SK-N-MC (cell line): ENCODE data around the gene FAAP20.
A peak's percentile ranks its signal among the peaks of the same experiment; 100 is the strongest.

Experiments used
- DNase-seq: peaks from one replicate; pipeline ENCODE4 v3.0.0-alpha.2; 2011; ENCODE audit warnings: low read depth, low spot score
- H3K27ac ChIP-seq: fragments of 200-600 bp; sonication (generic); 2 replicates; pipeline ENCODE4 v1.5.1; 2016; ENCODE audit warnings: mixed run types
- H3K36me3 ChIP-seq: fragments of 200-600 bp; sonication (generic); 2 replicates; pipeline ENCODE4 v1.6.1; 2017; ENCODE audit warnings: antibody characterized with exemption, low read length, mixed read lengths; ENCODE audit not compliant: insufficient read depth
- H3K4me3 ChIP-seq: fragments of 200-600 bp; sonication (generic); 2 replicates; pipeline ENCODE4 v1.5.1; 2016
- H3K9ac ChIP-seq: fragments of 200-600 bp; sonication (generic); 2 replicates; pipeline ENCODE4 v1.8.0; 2017; ENCODE audit warnings: mixed run types, mixed read lengths; ENCODE audit not compliant: insufficient read length
- H3K9me3 ChIP-seq: fragments of 200-600 bp; sonication (generic); 2 replicates; pipeline ENCODE4 v1.6.1; 2017; ENCODE audit warnings: low read depth, mild to moderate bottlenecking, antibody characterized with exemption, low read length, moderate library complexity, mixed read lengths
- EZH2 ChIP-seq: fragments of 200-600 bp; sonication (generic); IDR thresholded peaks from one replicate; pipeline ENCODE4 v1.6.1; 2017; ENCODE audit warnings: antibody characterized with exemption
- FOXP2 ChIP-seq: optimal IDR thresholded peaks from 2 replicates; pipeline ENCODE3; 2011; ENCODE audit warnings: mild to moderate bottlenecking, moderate library complexity; ENCODE audit not compliant: insufficient read depth; ENCODE audit errors: extremely low read length, control extremely low read depth
- POLR2AphosphoS5 ChIP-seq: IDR thresholded peaks from 2 replicates; pipeline ENCODE4 v1.6.1; 2012; ENCODE audit warnings: mild to moderate bottlenecking, low read depth, low read length, borderline replicate concordance

Gene FAAP20

DNA sequence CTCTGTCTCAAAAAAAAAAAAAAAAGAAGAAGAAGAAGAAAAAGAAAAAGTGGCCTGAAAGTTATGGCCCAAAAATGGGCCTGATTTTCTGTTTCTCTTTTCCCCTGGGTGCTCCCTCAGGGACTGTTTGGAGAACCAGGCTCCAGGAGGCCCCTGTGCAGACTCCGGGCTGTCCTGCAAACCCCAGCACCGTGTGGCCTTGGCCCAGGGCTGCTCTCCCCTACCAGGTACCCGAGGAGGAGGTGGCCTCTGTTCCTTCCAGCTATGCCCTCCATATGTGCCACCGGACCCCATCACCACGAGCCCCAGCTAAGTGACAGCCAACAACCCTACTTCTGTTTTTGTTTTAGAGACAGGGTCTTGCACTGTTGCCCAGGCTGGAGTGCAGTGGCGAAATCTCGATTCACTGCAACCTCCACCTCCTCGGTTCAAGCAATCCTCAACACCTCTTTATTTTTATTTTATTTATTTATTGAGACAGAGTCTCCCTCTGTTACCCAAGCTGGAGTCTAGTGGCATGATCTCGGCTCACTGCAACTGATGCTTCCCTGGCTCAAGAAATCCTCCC lies 7.5 kb upstream of the FAAP20 start:
- H3K27ac ChIP-seq, result no peak overlapping the region
- no peaks in the 10 kb centered on the region for H3K36me3 ChIP-seq
- H3K9me3 ChIP-seq, result no peaks in the 10 kb centered on the region
- no peak overlapping the region for H3K4me3 ChIP-seq
- no peak for TF ChIP-seq POLR2AphosphoS5
- no peak for TF ChIP-seq EZH2
- no peak for TF ChIP-seq FOXP2
- no peak for DNase-seq
- H3K9ac ChIP-seq, result no peak overlapping the region

DNA sequence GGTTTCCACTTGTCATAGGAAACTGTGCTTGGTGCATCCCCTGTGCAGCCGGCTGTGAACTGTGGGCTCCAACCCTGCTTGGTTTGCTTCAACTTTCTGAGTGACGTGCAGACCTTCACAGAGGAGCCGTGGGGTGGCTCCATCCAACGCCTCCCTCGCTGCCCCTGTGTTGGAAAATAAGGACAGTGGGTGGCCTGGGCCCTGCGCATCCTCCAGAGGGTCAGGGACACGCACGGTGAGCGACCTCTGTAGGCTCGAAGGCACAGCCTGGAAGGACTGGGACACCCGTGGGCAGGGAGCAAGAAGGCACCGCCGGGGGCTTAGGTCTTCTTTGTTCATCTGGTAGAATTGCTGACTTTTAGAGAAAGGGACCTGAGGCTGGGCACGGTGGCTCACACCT lies 6.5 kb upstream of the FAAP20 start:
- no peak for DNase-seq
- H3K4me3 ChIP-seq, result no peak overlapping the region
- no peak overlapping the region for H3K27ac ChIP-seq
- TF ChIP-seq EZH2 (no peak), POLR2AphosphoS5 (no peak), FOXP2 (no peak)
- no peaks in the 10 kb centered on the region for H3K36me3 ChIP-seq
- H3K9ac ChIP-seq, result no peak overlapping the region
- no peaks in the 10 kb centered on the region for H3K9me3 ChIP-seq

- Histone ChIP-seq H3K9ac (no peak overlapping the region), H3K36me3 (no peaks in the 10 kb centered on the region), H3K9me3 (no peaks in the 10 kb centered on the region), H3K4me3 (no peak overlapping the region), H3K27ac (no peak overlapping the region)
- no peak for TF ChIP-seq POLR2AphosphoS5
- TF ChIP-seq FOXP2, result no peak
- no peak for TF ChIP-seq EZH2
- DNase-seq, result no peak
Observed at GRCh38 chr1:2200308-2200943, 5.9 kb upstream of the FAAP20 start.

DNA sequence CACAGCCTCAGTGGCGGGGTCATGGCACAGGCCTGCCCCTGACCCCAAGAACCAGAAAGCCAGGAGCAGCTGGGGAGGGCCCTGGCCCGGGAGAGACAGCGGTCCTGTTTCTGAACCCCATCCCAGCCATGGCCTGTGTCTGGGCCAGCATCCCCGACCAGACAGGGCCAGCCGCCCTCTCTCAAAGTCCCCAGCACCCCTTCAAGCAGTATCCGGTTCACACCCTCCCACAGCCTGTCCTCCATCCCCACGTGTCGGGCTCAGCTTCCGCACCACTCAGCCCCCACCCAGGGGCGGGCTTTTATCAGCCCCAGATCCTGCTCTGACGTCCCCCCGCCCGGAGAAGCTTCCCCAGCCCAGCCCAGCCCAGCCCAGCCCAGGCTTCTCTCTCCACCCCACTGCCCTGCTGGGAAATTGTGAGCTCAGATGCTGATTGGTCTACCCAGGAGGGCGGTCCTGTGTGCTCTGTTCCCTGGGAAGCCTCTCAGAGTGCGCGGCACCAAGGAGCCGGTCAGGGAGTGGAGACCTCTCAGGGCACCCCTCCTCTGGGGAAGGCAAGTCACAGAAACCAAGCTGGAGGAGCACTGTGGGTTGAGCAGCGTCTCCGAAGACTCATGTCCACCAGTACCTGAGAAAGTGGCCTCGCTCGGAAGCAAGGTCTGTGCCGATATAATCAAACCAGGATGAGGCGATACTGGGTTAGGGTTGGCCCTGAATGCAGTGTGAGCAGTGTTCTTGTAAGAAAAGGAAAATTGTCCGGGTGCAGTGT lies 4.7 kb upstream of the FAAP20 start:
- Histone ChIP-seq H3K27ac (peak overlapping the region; percentile 53), H3K36me3 (no peaks in the 10 kb centered on the region)
- DNase-seq, result no peak

GRCh38 chr1:2198571-2198970 lies 4.0 kb upstream of the FAAP20 start:
- DNase-seq, result no peak
- Histone ChIP-seq H3K27ac (peak overlapping the region; percentile 53; the same call in 1 of the 2 replicates), H3K36me3 (no peaks in the 10 kb centered on the region), H3K9ac (peak overlapping the region; percentile 53), H3K9me3 (no peaks in the 10 kb centered on the region), H3K4me3 (peak overlapping the region; percentile 79)
- no peak for TF ChIP-seq FOXP2
- no peak for TF ChIP-seq EZH2
- TF ChIP-seq POLR2AphosphoS5, result no peak

More for the DNA sequence above, 4.7 kb upstream of the FAAP20 start:
- Histone ChIP-seq H3K9me3 (no peaks in the 10 kb centered on the region), H3K9ac (peak overlapping the region; percentile 61), H3K4me3 (peak overlapping the region; percentile 79)
- peak; percentile 53; the same call in 1 of the 2 replicates for TF ChIP-seq POLR2AphosphoS5
- TF ChIP-seq FOXP2, result no peak

DNA sequence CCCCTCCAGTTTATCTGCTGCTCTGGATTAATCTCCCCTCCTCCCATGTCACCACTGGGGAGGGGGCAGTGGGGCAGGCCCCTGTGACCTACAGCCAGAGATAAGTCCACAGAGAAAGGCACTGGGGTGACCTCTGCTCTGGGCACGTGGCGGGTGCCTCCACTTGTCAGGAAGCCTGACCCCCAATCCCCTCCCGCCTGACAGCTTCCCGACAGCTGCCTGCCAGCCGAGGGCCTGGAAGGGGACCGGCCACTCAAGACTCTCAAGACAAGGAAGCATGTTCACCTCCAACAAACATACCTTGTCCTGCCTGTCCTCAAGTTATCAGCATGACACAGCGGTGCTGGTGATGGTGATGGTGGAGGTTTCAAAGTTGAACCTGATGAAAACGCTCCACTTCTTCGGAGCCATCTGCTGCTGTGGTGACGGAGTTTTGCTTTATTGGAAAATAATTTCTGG lies 3.2 kb upstream of the FAAP20 start:
- Histone ChIP-seq H3K27ac (no peak overlapping the region; the same call in 1 of the 2 replicates), H3K36me3 (no peaks in the 10 kb centered on the region), H3K9ac (peak overlapping the region; percentile 32), H3K4me3 (no peak overlapping the region), H3K9me3 (no peaks in the 10 kb centered on the region)
- DNase-seq, result no peak
- TF ChIP-seq EZH2 (no peak), FOXP2 (no peak), POLR2AphosphoS5 (no peak)

DNA sequence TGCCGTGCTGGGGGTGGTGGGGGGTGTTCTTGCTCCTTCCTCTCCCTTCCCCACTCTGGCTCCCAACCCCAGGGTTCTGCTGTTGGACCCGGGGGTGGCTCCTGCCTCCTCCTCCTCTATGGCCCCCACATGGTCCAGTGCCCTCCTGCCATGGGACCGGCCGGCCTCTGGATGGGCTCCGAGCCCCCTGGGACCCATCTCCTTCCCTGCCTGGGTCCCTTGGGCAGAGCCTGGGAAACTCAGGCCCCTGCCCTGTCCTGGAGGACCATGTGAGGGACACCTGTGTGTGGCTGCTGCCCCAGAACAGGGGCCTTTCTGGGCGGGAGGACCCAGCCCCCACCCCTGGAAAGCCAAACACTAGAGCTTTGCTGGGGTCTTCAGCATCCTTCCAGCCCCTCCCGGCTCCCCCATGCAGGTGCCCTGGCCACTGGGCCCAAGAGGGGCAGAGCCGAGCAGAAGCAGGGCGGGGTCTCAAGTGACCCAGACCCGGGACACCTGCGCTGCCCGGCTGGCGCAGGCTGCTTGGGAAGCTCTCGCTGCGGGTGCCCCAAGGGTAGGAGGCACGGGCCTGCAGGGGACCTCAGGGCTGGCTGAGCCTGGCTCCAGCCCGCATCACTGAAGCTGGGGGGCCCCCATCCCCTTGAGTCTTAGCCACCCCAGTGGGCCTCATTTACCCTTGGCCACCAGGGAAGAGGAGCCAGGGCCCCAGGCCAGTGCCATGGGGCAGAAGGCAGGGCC lies 2.5 kb upstream of the FAAP20 start:
- H3K9ac ChIP-seq, result no peak overlapping the region

DNA sequence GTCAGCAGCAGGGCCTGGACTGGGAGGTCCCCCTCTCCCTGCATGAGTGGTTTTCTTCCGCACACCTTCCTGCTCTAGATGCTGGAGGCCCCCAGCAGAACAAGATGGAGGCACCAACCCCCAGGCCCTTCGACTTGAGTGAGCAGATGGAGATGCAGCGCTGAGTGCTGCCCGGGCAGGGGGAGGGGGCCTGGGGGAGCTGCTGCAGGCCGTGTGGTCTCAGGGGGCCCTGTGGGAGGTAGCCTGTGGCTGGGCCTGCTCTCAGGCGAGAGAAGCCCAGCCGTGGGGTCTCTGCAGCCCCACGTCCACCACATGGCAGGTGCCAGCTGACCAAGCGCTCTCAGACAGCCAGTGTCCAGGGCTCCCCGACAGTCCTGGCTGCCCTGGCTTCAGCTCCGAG lies 1.2 kb upstream of the FAAP20 start:
- no peak for TF ChIP-seq EZH2
- TF ChIP-seq FOXP2, result no peak
- no peak for TF ChIP-seq POLR2AphosphoS5
- Histone ChIP-seq H3K9ac (no peak overlapping the region), H3K27ac (no peak overlapping the region), H3K4me3 (no peak overlapping the region), H3K36me3 (no peaks in the 10 kb centered on the region), H3K9me3 (no peaks in the 10 kb centered on the region)
- no peak for DNase-seq

More for the DNA sequence above, 2.5 kb upstream of the FAAP20 start:
- TF ChIP-seq POLR2AphosphoS5, result no peak
- no peak for TF ChIP-seq EZH2
- no peak for TF ChIP-seq FOXP2
- Histone ChIP-seq H3K9me3 (no peaks in the 10 kb centered on the region), H3K4me3 (no peak overlapping the region), H3K36me3 (no peaks in the 10 kb centered on the region), H3K27ac (no peak overlapping the region)
- no peak for DNase-seq
